ENCODE measurements around the gene CCK. TPM values are rescaled to one million over a fixed set of nuclear protein-coding genes. Genes with fewer than 3 reads are reported as not detected.

The CCK gene
- total and polyA plus RNA-seq, 7 donors = 0.20 to 12.5 (median 6.9) TPM; not detected in 2

DNA sequence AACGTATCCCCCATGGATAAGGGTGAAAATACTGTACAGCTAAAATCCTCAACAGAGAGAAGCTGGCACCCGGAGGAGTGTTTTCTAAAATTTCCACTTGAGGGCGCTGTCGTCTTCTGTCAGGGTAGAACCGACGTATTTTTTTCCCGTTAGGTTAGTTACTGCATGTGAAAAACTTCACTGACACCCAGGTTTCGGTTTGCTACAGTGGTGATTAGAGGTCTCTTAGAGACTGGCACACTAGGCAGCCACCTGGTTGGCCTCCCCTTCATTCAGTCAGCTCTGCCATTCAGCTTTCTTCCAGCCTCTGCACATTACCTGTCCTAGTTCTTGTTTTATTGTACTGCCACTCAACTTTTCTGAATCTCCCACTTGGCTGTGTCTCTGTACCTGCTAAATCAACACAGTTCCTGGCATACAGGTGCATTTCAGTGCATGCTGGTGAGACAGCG is 18.4 kb downstream of the CCK start:
- WGBS, 2 donors = 9 to 12% methylated on average over 9 of the region's 9 CpGs
- no peak overlapping the region for H3K4me3 ChIP-seq
- H3K36me3 ChIP-seq = no peaks in the 10 kb centered on the region
- no peak overlapping the region for H3K27ac ChIP-seq
- no peaks in the 10 kb centered on the region for H3K27me3 ChIP-seq
- no peak for DNase-seq
- H3K9me3 ChIP-seq = no peaks in the 10 kb centered on the region
- TF ChIP-seq CTCF (IDR thresholded peaks at IDR 0.05) (peak in 3 of 4 experiments; percentile 41 to 58 (median 58)), POLR2AphosphoS5 (IDR thresholded peaks at IDR 0.05) (no peak)
- H3K4me1 ChIP-seq = no peaks in the 10 kb centered on the region
- intact Hi-C loops (cut with DNase I) = loop anchor here (2.0 kb wide), 1 partner anchor 195 kb away; no protein-coding TSS in a partner anchor

GRCh38 chr3:42246091-42246490 is 19.9 kb downstream of the CCK start:
- TF ChIP-seq CTCF (IDR thresholded peaks at IDR 0.05) = no peak
- TF ChIP-seq EP300 (IDR thresholded peaks at IDR 0.05) = no peak
- TF ChIP-seq POLR2AphosphoS5 (IDR thresholded peaks at IDR 0.05) = no peak
- no peak for TF ChIP-seq POLR2A (IDR thresholded peaks at IDR 0.05)
- Histone ChIP-seq H3K27me3 (no peaks in the 10 kb centered on the region), H3K4me3 (no peak overlapping the region), H3K4me1 (no peaks in the 10 kb centered on the region), H3K9me3 (no peaks in the 10 kb centered on the region), H3K27ac (no peak overlapping the region), H3K36me3 (no peaks in the 10 kb centered on the region)
- intact Hi-C loops (cut with DNase I) = loop anchor here (2.0 kb wide), 1 partner anchor 197 kb away; no protein-coding TSS in a partner anchor
- DNase-seq = no peak
- WGBS, 2 donors = 30 to 67% methylated on average over 1 of the region's 1 CpG

- DNase-seq = no peak
- H3K27me3 ChIP-seq = no peaks in the 10 kb centered on the region
- H3K27ac ChIP-seq = no peak overlapping the region
- H3K4me1 ChIP-seq = no peaks in the 10 kb centered on the region
- TF ChIP-seq CTCF (IDR thresholded peaks at IDR 0.05) (no peak), EP300 (IDR thresholded peaks at IDR 0.05) (no peak), POLR2AphosphoS5 (IDR thresholded peaks at IDR 0.05) (no peak), POLR2A (IDR thresholded peaks at IDR 0.05) (no peak)
- no peak overlapping the region for H3K4me3 ChIP-seq
- H3K9me3 ChIP-seq = peaks cover 5 to 7% (median 6%) of the 10 kb centered on the region in 4 donors
- no peaks in the 10 kb centered on the region for H3K36me3 ChIP-seq
- WGBS, 2 donors = 93 to 98% methylated on average over 2 of the region's 2 CpGs
- intact Hi-C loops (cut with DNase I) = no loop called here
These were observed 29.4 kb downstream of the CCK start for GRCh38 chr3:42236611-42237010.

DNA sequence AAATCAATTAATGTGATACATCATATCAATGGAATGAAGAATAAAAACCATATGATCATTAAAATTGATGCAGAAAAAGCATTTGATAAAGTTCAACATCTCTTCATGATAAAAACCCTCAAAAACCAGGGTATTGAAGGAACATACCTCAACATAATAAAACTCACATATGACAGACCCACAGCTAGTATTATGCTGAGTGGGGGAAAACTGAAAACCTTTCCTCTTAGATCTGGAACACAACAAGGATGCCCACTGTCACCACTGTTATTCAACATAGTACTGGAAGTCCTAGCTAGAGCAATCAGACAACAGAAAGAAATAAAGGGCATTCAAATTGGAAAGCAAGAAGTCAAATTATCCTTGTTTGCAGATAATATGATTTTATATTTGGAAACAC is 30.5 kb downstream of the CCK start:
- intact Hi-C loops (cut with DNase I) = no loop called here
- no peak overlapping the region for H3K4me3 ChIP-seq
- DNase-seq = no peak
- peaks cover 5 to 7% (median 6%) of the 10 kb centered on the region in 4 donors for H3K9me3 ChIP-seq
- no peak overlapping the region for H3K27ac ChIP-seq
- H3K4me1 ChIP-seq = no peaks in the 10 kb centered on the region
- H3K36me3 ChIP-seq = no peaks in the 10 kb centered on the region
- no peaks in the 10 kb centered on the region for H3K27me3 ChIP-seq
- TF ChIP-seq POLR2A (IDR thresholded peaks at IDR 0.05) (no peak), EP300 (IDR thresholded peaks at IDR 0.05) (no peak), CTCF (IDR thresholded peaks at IDR 0.05) (no peak)

DNA sequence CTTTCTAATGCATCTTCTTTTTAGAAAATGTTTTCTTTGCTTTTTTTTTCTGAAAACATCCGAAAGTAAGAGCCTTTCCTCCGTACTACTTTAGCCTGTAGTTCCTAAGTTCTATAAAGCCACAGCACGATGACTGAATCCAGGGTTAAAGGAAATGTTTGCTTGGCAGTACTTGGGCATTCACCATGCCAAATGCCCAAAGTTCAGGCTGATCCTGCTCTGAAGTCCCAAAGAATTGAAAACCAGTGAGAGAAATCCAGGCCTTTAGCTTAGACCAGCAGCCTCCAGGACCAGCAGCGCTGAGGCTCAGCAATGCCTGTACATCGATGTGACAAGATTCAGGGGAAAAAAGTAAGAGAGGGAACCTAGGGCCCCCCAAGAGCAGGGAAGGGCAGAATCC is 35.1 kb downstream of the CCK start:
- Histone ChIP-seq H3K4me1 (peaks cover 0 to 7% (median 1%) of the 10 kb centered on the region in 4 donors), H3K4me3 (no peak overlapping the region), H3K36me3 (no peaks in the 10 kb centered on the region), H3K27me3 (no peaks in the 10 kb centered on the region), H3K9me3 (no peaks in the 10 kb centered on the region), H3K27ac (no peak overlapping the region)
- TF ChIP-seq EP300 (IDR thresholded peaks at IDR 0.05) (no peak), CTCF (IDR thresholded peaks at IDR 0.05) (no peak), POLR2A (IDR thresholded peaks at IDR 0.05) (no peak), POLR2AphosphoS5 (IDR thresholded peaks at IDR 0.05) (no peak)
- 61 to 87% methylated on average over 5 of the region's 5 CpGs for WGBS, 2 donors
- DNase-seq = no peak
- intact Hi-C loops (cut with DNase I) = loop anchor here (5.0 kb wide), 1 partner anchor 211 kb away; no protein-coding TSS in a partner anchor

Data from sigmoid colon (tissue), 7 donors.